GM12891 (cell line): ENCODE measurements around the gene ZNF175.

Source experiments
- POLR2A ChIP-seq: IDR thresholded peaks from 2 replicates; pipeline ENCODE4 v1.6.1; 2011; ENCODE audit warnings: low read depth, low read length, control low read depth
- SPI1 ChIP-seq: IDR thresholded peaks from 2 replicates; pipeline ENCODE4 v1.6.1; 2011; ENCODE audit warnings: low read depth, low read length, control low read depth

DNA sequence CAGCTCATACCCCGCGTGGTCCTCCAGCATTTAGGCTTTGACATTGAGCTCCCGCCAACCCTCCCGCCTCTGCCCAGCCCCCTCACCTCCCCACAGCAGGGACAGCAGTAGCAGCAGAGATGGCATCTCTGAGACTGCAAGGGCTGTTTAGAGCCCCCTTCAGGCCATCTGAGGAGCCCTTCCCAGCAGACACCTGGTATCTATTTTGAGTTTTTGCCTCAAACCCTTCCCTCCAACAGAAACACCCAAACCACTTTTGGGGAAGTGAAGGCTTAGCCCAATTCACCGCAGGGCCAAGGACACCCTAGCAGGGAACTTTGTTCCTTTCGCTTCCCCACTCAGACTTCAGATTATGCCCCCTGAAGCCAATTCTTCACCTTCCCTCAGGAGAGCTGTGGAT lies 6.3 kb upstream of the ZNF175 start:
- TF ChIP-seq POLR2A (no peak), SPI1 (peak; percentile 95)
